Liver (tissue), 9 donors: ENCODE data around the gene NOD1. TPM values are rescaled to one million over a fixed set of nuclear protein-coding genes. Genes with fewer than 3 reads are reported as not detected.

Source experiments
- DNase-seq: peaks from one replicate; pipeline ENCODE4 v3.0.0-alpha.2; 2017; ENCODE audit warnings: low spot score
- H3K27ac ChIP-seq, 2 donors: one replicate each; pipeline ENCODE4 v1.7.0; 2013; ENCODE audit warnings: inconsistent platforms in 2 of 2, low read length in 2 of 2, control low read depth in 1 of 2, low read depth in 1 of 2, mild to moderate bottlenecking in 1 of 2
- H3K27me3 ChIP-seq, 4 donors: one replicate each; pipeline versions ENCODE4 v1.6.1 to v1.7.0; 2013; ENCODE audit warnings: low read length in 3 of 4, inconsistent platforms in 1 of 4, mild to moderate bottlenecking in 1 of 4, moderate library complexity in 1 of 4; ENCODE audit not compliant: control insufficient read depth in 4 of 4, insufficient read depth in 4 of 4
- H3K36me3 ChIP-seq, 4 donors: one replicate each; pipeline versions ENCODE4 v1.6.1 to v1.7.0; 2013; ENCODE audit warnings: low read length in 3 of 4, mild to moderate bottlenecking in 3 of 4, low read depth in 1 of 4, moderate library complexity in 1 of 4; ENCODE audit not compliant: control insufficient read depth in 4 of 4, insufficient read depth in 3 of 4
- H3K4me1 ChIP-seq, 4 donors: one replicate each; pipeline versions ENCODE4 v1.6.1 to v1.7.0; 2013; ENCODE audit warnings: low read length in 3 of 4, mild to moderate bottlenecking in 3 of 4, moderate library complexity in 1 of 4; ENCODE audit not compliant: control insufficient read depth in 4 of 4, insufficient read depth in 4 of 4
- H3K4me3 ChIP-seq, 3 donors: one replicate each; pipeline versions ENCODE4 v1.6.1 to v1.7.0; 2013; ENCODE audit warnings: low read length in 3 of 3, control low read depth in 1 of 3, low read depth in 1 of 3, mild to moderate bottlenecking in 1 of 3
- H3K9ac ChIP-seq, 2 donors: one replicate each; pipeline ENCODE4 v1.7.0; 2013; ENCODE audit warnings: low read length in 2 of 2, mild to moderate bottlenecking in 2 of 2, moderate library complexity in 2 of 2, control low read depth in 1 of 2, low read depth in 1 of 2
- H3K9me3 ChIP-seq, 4 donors: one replicate each; pipeline versions ENCODE4 v1.6.1 to v1.7.0; 2013; ENCODE audit warnings: low read length in 3 of 4; ENCODE audit not compliant: control insufficient read depth in 4 of 4
- FOXA1 ChIP-seq: IDR thresholded peaks from 2 replicates; pipeline ENCODE4 v1.6.1; 2016; ENCODE audit warnings: antibody characterized with exemption
- FOXA2 ChIP-seq: IDR thresholded peaks from 2 replicates; pipeline ENCODE4 v1.6.1; 2016; ENCODE audit warnings: antibody characterized with exemption
- HNF4A ChIP-seq, 2 donors: conservative IDR thresholded peaks; 2 replicates each; pipeline ENCODE4 v1.6.1; 2016; ENCODE audit warnings: antibody characterized with exemption in 2 of 2, mild to moderate bottlenecking in 2 of 2
- HNF4G ChIP-seq: IDR thresholded peaks from 2 replicates; pipeline ENCODE4 v1.6.1; 2016; ENCODE audit warnings: antibody characterized with exemption
- JUND ChIP-seq, 2 donors: IDR thresholded peaks; 2 replicates each; pipeline ENCODE4 v1.6.1; 2016; ENCODE audit warnings: antibody characterized with exemption in 2 of 2
- NR2F2 ChIP-seq: IDR thresholded peaks from 2 replicates; pipeline ENCODE4 v1.6.1; 2016; ENCODE audit warnings: antibody characterized with exemption
- RAD21 ChIP-seq, 2 donors: IDR thresholded peaks; 2 replicates each; pipeline ENCODE4 v1.6.1; 2016; ENCODE audit warnings: antibody characterized with exemption in 2 of 2, mild to moderate bottlenecking in 2 of 2
- RXRA ChIP-seq, 2 donors: IDR thresholded peaks; 2 replicates each; pipeline ENCODE4 v1.6.1; 2017 to 2018; ENCODE audit warnings: antibody characterized with exemption in 2 of 2, mild to moderate bottlenecking in 1 of 2
- TAF1 ChIP-seq: conservative IDR thresholded peaks from 2 replicates; pipeline ENCODE4 v1.6.1; 2016; ENCODE audit warnings: antibody characterized with exemption, mild to moderate bottlenecking
- WGBS: extraction: QIAGEN DNeasy Blood & Tissue Kit; methylation state at CpG from one replicate; pipeline ENCODE4 v1.1.7; 2013; 5-methylcytosine and 5-hydroxymethylcytosine counted together
- polyA plus RNA-seq, 2 donors: library from polyadenylated mRNA; stranded (reverse) in 1 of 2; unstranded in 1 of 2; fragments of 200-250 nt in 1 of 2; fragments of >200 nt in 1 of 2; fragmentation: Nextera tagmentation in 1 of 2; extraction: Ambion mirVana in 1 of 2; gene quantifications; one replicate each; pipeline versions ENCODE4 v1.2.1 to v1.2.3, GENCODE V29; 2013 to 2015
- total RNA-seq, 2 donors: library from RNA; depleted of rRNA; stranded (reverse); fragments of >200 nt; gene quantifications; one replicate each; pipeline ENCODE4 v1.2.3, GENCODE V29; 2014
- TF ChIP-seq, protein P1 (sequence below): IDR thresholded peaks from 2 replicates; pipeline ENCODE4 v1.6.1; 2016; ENCODE audit warnings: antibody characterized with exemption, mild to moderate bottlenecking
- TF ChIP-seq, protein P2 (sequence below): IDR thresholded peaks from 2 replicates; pipeline ENCODE4 v1.6.1; 2016; ENCODE audit warnings: antibody characterized with exemption
- TF ChIP-seq, protein P3 (sequence below): fragments of 150-350 bp; IDR thresholded peaks from 2 replicates; pipeline ENCODE4 v1.5.1; 2017; ENCODE audit warnings: improper control_type of control experiment, low read depth, low read length; ENCODE audit not compliant: missing input control
- donor health status: healthy.
- donor health status: healthy.
- donor health status: healthy.
- donor health status: healthy.
- donor health status: healthy.

Gene NOD1
- total and polyA plus RNA-seq, 4 donors = 1.7 to 3.5 (median 2.0) TPM

DNA sequence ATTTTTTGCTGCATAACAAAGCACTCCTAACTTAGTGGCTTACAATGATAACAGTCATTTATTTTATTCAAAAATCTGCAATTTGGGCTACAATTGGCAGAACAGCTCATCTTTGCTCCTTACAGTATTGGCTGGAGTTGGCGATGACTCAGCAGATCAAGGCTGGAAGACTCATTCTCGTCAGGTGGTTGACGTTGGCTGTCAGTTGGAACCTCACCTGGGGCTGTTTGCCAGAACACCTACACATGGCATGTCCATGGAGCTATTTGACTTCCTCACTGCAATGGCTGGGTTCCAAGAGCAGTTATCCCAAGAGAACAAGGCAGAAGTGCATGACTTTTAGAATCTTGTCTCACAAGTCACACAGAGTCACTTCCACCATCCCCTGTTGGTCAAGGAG is 75.1 kb downstream of the NOD1 start:
- TF ChIP-seq HNF4A (conservative IDR thresholded peaks at IDR 0.05) (peak in 1 of 2 donors; percentile 17), HNF4G (no peak), NR2F2 (no peak), RXRA (IDR thresholded peaks at IDR 0.05) (peak in 1 of 2 donors; percentile 36), JUND (IDR thresholded peaks at IDR 0.05) (peak in 1 of 2 donors; percentile 25)
- TF ChIP-seq, protein P1, sequence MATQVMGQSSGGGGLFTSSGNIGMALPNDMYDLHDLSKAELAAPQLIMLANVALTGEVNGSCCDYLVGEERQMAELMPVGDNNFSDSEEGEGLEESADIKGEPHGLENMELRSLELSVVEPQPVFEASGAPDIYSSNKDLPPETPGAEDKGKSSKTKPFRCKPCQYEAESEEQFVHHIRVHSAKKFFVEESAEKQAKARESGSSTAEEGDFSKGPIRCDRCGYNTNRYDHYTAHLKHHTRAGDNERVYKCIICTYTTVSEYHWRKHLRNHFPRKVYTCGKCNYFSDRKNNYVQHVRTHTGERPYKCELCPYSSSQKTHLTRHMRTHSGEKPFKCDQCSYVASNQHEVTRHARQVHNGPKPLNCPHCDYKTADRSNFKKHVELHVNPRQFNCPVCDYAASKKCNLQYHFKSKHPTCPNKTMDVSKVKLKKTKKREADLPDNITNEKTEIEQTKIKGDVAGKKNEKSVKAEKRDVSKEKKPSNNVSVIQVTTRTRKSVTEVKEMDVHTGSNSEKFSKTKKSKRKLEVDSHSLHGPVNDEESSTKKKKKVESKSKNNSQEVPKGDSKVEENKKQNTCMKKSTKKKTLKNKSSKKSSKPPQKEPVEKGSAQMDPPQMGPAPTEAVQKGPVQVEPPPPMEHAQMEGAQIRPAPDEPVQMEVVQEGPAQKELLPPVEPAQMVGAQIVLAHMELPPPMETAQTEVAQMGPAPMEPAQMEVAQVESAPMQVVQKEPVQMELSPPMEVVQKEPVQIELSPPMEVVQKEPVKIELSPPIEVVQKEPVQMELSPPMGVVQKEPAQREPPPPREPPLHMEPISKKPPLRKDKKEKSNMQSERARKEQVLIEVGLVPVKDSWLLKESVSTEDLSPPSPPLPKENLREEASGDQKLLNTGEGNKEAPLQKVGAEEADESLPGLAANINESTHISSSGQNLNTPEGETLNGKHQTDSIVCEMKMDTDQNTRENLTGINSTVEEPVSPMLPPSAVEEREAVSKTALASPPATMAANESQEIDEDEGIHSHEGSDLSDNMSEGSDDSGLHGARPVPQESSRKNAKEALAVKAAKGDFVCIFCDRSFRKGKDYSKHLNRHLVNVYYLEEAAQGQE = no peak
- peaks cover 0 to 2% (median 0%) of the 10 kb centered on the region in 4 donors for H3K4me1 ChIP-seq
- WGBS = 52% methylated on average over 3 of the region's 3 CpGs
- no peak overlapping the region for H3K4me3 ChIP-seq
- H3K36me3 ChIP-seq = peaks cover 0 to 4% (median 2%) of the 10 kb centered on the region in 4 donors
- H3K9ac ChIP-seq = no peak overlapping the region
- no peaks in the 10 kb centered on the region for H3K9me3 ChIP-seq
- DNase-seq = no peak
- no peaks in the 10 kb centered on the region for H3K27me3 ChIP-seq
- H3K27ac ChIP-seq = no peak overlapping the region

DNA sequence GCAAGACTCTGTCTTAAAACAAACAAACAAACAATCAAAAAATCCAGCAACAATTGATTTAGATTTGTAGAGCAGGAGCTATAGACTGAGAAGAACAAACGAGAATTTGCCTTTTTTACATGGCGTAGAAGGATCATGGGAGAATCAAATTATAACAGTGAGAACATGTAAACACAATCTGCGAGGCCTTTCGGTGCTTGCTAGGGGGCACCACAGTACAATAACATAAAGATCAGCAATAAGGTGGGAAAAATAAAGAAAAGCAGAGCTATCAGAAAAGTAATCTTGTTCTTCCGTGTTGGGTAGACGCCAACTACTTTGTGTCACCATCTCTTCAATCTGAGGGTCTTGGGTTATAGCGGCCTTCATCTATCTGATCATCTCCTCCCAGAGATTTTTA is 82.2 kb downstream of the NOD1 start:
- no peak for DNase-seq

DNA sequence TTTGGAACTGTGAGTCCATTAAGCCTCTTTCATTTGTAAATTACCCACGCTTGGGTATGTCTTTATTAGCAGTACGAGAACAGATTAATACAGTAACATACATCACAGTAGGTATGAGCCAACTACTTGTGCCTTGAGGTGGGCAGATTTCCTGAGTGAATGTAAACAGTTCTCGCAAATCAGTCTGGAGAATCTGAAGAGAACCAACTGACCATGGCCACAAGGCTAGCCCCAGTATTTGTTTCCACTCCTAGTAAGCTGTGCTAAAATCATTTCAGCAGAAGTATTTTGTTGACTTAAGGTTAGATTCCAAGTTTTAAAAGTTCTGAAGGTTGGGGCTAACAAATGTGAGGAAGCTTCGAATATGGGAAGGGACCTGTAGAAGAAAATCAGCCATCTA is 82.9 kb downstream of the NOD1 start:
- H3K36me3 ChIP-seq = no peaks in the 10 kb centered on the region
- WGBS = 98% methylated on average over 4 of the region's 4 CpGs
- no peak overlapping the region for H3K27ac ChIP-seq
- no peaks in the 10 kb centered on the region for H3K4me1 ChIP-seq
- no peak for DNase-seq
- TF ChIP-seq, protein P1 = no peak
- TF ChIP-seq FOXA1 (no peak), NR2F2 (no peak), TAF1 (no peak)
- TF ChIP-seq, protein P2, sequence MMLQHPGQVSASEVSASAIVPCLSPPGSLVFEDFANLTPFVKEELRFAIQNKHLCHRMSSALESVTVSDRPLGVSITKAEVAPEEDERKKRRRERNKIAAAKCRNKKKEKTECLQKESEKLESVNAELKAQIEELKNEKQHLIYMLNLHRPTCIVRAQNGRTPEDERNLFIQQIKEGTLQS = no peak
- TF ChIP-seq, protein P3, sequence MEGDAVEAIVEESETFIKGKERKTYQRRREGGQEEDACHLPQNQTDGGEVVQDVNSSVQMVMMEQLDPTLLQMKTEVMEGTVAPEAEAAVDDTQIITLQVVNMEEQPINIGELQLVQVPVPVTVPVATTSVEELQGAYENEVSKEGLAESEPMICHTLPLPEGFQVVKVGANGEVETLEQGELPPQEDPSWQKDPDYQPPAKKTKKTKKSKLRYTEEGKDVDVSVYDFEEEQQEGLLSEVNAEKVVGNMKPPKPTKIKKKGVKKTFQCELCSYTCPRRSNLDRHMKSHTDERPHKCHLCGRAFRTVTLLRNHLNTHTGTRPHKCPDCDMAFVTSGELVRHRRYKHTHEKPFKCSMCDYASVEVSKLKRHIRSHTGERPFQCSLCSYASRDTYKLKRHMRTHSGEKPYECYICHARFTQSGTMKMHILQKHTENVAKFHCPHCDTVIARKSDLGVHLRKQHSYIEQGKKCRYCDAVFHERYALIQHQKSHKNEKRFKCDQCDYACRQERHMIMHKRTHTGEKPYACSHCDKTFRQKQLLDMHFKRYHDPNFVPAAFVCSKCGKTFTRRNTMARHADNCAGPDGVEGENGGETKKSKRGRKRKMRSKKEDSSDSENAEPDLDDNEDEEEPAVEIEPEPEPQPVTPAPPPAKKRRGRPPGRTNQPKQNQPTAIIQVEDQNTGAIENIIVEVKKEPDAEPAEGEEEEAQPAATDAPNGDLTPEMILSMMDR = no peak
- no peaks in the 10 kb centered on the region for H3K9me3 ChIP-seq
- no peak overlapping the region for H3K9ac ChIP-seq
- H3K27me3 ChIP-seq = no peaks in the 10 kb centered on the region
- no peak overlapping the region for H3K4me3 ChIP-seq

More for the DNA sequence above, 82.2 kb downstream of the NOD1 start:
- H3K27ac ChIP-seq = no peak overlapping the region
- H3K36me3 ChIP-seq = no peaks in the 10 kb centered on the region
- H3K9ac ChIP-seq = no peak overlapping the region
- no peak overlapping the region for H3K4me3 ChIP-seq
- H3K4me1 ChIP-seq = no peaks in the 10 kb centered on the region
- TF ChIP-seq RAD21 (IDR thresholded peaks at IDR 0.05) = peak in 1 of 2 donors; percentile 28
- TF ChIP-seq FOXA2 = no peak
- no peaks in the 10 kb centered on the region for H3K9me3 ChIP-seq
- 89% methylated on average over 7 of the region's 7 CpGs for WGBS
- no peaks in the 10 kb centered on the region for H3K27me3 ChIP-seq
